GM23248 (cell line): Measurements from ENCODE around the gene ZNF346. TPM values are rescaled to one million over a fixed set of nuclear protein-coding genes. Genes with fewer than 3 reads are reported as not detected.
A peak's percentile ranks its signal among the peaks of the same experiment; 100 is the strongest.

Source experiments
- DNase-seq: peaks from one replicate; pipeline ENCODE4 v3.0.0-alpha.2; 2015
- H2AFZ ChIP-seq: fragments of 200-600 bp; sonication (generic); 2 replicates; pipeline ENCODE4 v1.6.1; 2016; ENCODE audit warnings: antibody characterized with exemption
- H3F3A ChIP-seq: fragments of 200-600 bp; sonication (generic); 2 replicates; pipeline ENCODE4 v1.6.1; 2016; ENCODE audit warnings: mild to moderate bottlenecking, antibody characterized with exemption, mixed run types; ENCODE audit not compliant: insufficient read depth
- H3K27ac ChIP-seq: fragments of 200-600 bp; sonication (generic); 2 replicates; pipeline ENCODE4 v1.5.1; 2016; ENCODE audit warnings: mild to moderate bottlenecking
- H3K27me3 ChIP-seq: fragments of 200-600 bp; sonication (generic); replicated peaks from 2 replicates; pipeline ENCODE4 v1.6.1; 2016; ENCODE audit warnings: mild to moderate bottlenecking; ENCODE audit not compliant: insufficient read depth
- H3K36me3 ChIP-seq: fragments of 200-600 bp; sonication (generic); 2 replicates; pipeline ENCODE4 v1.6.1; 2016; ENCODE audit warnings: low read depth, mild to moderate bottlenecking
- H3K4me1 ChIP-seq: fragments of 200-600 bp; sonication (generic); 2 replicates; pipeline ENCODE4 v1.6.1; 2016; ENCODE audit warnings: mild to moderate bottlenecking; ENCODE audit not compliant: insufficient read depth
- H3K4me2 ChIP-seq: fragments of 200-600 bp; sonication (generic); one replicate; pipeline ENCODE4 v1.6.1; 2016; ENCODE audit warnings: mild to moderate bottlenecking; ENCODE audit not compliant: unreplicated experiment
- H3K4me3 ChIP-seq: fragments of 200-600 bp; sonication (generic); 2 replicates; pipeline ENCODE4 v1.5.1; 2016; ENCODE audit warnings: mild to moderate bottlenecking
- H3K79me2 ChIP-seq: fragments of 200-600 bp; sonication (generic); 2 replicates; pipeline ENCODE4 v1.6.1; 2016; ENCODE audit warnings: mild to moderate bottlenecking; ENCODE audit not compliant: insufficient read depth
- H3K9ac ChIP-seq: fragments of 200-600 bp; sonication (generic); 2 replicates; pipeline ENCODE4 v1.6.1; 2016; ENCODE audit warnings: mild to moderate bottlenecking
- H3K9me2 ChIP-seq: fragments of 200-600 bp; sonication (generic); 2 replicates; pipeline ENCODE4 v1.6.1; 2016; ENCODE audit warnings: mixed run types, mild to moderate bottlenecking, moderate library complexity; ENCODE audit not compliant: insufficient read depth
- H3K9me3 ChIP-seq: fragments of 200-600 bp; sonication (generic); one replicate; pipeline ENCODE4 v1.6.1; 2017; ENCODE audit warnings: low read depth
- H4K20me1 ChIP-seq: fragments of 200-600 bp; sonication (generic); 2 replicates; pipeline ENCODE4 v1.6.0; 2016; ENCODE audit not compliant: insufficient read depth
- EZH2 ChIP-seq: fragments of 200-600 bp; sonication (generic); IDR thresholded peaks from 2 replicates; pipeline ENCODE4 v1.6.1; 2018; ENCODE audit warnings: antibody characterized with exemption, mild to moderate bottlenecking; ENCODE audit not compliant: insufficient read depth, poor library complexity, severe bottlenecking
- EZH2phosphoT487 ChIP-seq: fragments of 200-600 bp; sonication (generic); IDR thresholded peaks from 2 replicates; pipeline ENCODE4 v1.6.1; 2018; ENCODE audit warnings: antibody characterized with exemption, moderate library complexity, mild to moderate bottlenecking, low read depth; ENCODE audit not compliant: insufficient read depth
- WGBS, 2 experiments: methylation state at CpG; one replicate each; pipeline ENCODE4 v1.1.6; 2015 to 2017; ENCODE audit warnings: low lambda C conversion rate in 2 of 2, low coverage in 1 of 2; ENCODE audit errors: missing lambda C conversion rate in 2 of 2; 5-methylcytosine and 5-hydroxymethylcytosine counted together
- in situ Hi-C: fragments of 300-500 bp; cut with MboI; formaldehyde crosslinking; loops from 2 replicates; pipeline ENCODE4 v1.15.0; 2020
- polyA plus RNA-seq: library from polyadenylated mRNA; unstranded; fragments of >200 nt; fragmentation: Nextera tagmentation; extraction: Ambion mirVana; gene quantifications from 2 replicates; pipeline ENCODE4 v1.2.1, GENCODE V29; 2016
- total RNA-seq: library from RNA; depleted of rRNA; stranded (reverse); fragments of >200 nt; shearing (Covaris generic); gene quantifications from 2 replicates; pipeline ENCODE4 v1.2.3, GENCODE V29; 2014

The ZNF346 gene
- total and polyA plus RNA-seq, 2 experiments from 2014 or later = 13.5 to 14.8 TPM

DNA sequence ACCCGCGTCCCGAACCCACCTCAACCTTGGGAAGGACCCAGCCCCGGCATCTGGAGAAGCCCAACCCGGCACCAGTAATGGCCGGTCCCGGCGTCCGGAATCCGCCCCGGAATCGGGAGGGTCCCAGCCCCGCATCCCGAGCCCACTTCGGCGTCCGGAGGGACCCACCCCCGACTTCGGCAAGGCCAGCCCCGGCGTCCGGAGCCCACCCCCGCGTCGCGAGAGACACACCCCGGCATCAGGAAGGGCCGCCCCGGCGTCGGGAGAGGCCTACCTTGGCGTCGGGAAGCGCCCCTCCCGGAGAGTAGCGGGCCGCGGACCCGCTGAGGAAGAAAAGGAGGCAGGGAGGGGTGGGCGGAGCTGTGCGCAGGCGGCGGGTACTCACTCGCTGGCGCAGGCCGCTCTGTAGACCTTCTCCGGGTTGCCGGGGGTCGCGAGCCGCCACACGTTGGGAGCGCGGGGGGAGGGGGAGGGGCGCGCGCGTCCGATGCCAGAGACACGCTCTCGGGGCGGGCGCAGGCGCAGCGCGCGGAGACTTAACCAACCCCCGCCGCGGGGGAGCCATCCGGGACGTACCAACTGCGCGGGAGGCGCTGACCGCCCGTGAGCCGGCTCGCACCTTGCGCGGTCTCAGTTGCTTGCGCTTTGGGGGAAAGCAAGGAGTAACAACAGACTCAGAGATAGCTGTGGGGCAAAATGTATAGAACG is 16.1 kb upstream of the ZNF346 start, which contains the start of gene UIMC1:
TSS of gene UIMC1 (minus strand) at position 515 of the 708 bp plus-strand sequence. CDS start 24,164 bp downstream, outside the sequence.
- Histone ChIP-seq H3K27ac (peak within 1 kb of the TSS; percentile 83), H3K9me3 (no peaks in the 10 kb centered on the region), H3F3A (peaks cover 5% of the 10 kb centered on the region; the same call in 1 of the 2 replicates), H3K27me3 (no peaks in the 10 kb centered on the region), H3K36me3 (no peaks in the 10 kb centered on the region), H3K9ac (peak within 1 kb of the TSS; percentile 91), H3K4me1 (peaks cover 14% of the 10 kb centered on the region), H3K4me3 (peak within 1 kb of the TSS; percentile 83), H3K79me2 (peaks cover 43% of the 10 kb centered on the region), H3K9me2 (no peaks in the 10 kb centered on the region), H4K20me1 (peaks cover 4% of the 10 kb centered on the region; the same call in 1 of the 2 replicates), H2AFZ (peak within 1 kb of the TSS; percentile 90), H3K4me2 (peak within 1 kb of the TSS; percentile 85)
- in situ Hi-C loops = no loop called here
- DNase-seq = peak; percentile 94
- TF ChIP-seq EZH2 (no peak), EZH2phosphoT487 (no peak)
- WGBS, 2 experiments = 1% methylated on average over 31 to 70 of the region's 83 CpGs

DNA sequence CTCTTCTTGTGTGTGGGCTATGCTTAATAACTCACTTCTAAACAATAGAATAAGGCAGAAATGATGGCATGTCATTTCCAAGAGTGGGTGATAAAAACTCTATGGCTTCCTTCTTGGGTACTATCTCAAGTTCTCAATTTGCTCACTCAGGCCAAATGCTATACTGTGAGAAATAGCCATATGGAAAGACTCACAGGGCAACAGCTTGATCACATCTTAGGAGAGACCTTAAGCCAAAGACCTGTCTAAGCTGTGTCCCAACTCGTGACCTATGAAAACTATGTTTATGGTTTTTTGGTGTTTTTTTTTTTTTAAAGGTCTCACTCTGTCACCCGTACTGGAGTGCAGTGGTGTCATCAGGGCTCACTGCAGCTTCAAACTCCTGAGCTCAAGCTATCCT is 13.8 kb upstream of the ZNF346 start:
- H3K9ac ChIP-seq = no peak overlapping the region
- WGBS, 2 experiments = 69 to 77% methylated on average over 2 of the region's 2 CpGs

DNA sequence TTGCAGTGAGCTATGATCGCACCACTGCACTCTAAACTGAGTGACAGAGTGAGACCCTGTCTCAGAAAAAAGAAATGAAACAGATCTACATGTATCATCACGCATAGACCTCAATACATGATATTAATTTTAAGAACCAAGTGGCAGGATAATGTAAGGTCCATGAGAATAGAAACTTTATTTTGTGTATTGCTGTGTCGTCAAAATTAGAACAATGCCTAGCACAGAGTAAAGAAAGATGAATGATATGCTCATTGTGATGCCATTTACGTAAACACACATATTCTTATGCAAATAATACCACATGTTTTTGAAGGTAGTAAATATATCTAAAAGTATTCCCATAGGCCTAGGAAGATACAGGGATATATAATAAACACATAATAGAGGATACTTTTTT is 12.3 kb upstream of the ZNF346 start:
- TF ChIP-seq EZH2 = no peak
- TF ChIP-seq EZH2phosphoT487 = no peak
- Histone ChIP-seq H3K4me3 (no peak overlapping the region), H3K4me1 (peaks cover 3% of the 10 kb centered on the region), H3K36me3 (no peaks in the 10 kb centered on the region), H3K79me2 (peaks cover 6% of the 10 kb centered on the region), H3K9me2 (no peaks in the 10 kb centered on the region), H2AFZ (no peak overlapping the region), H4K20me1 (no peaks in the 10 kb centered on the region), H3K27ac (no peak overlapping the region), H3K9ac (no peak overlapping the region), H3K27me3 (no peaks in the 10 kb centered on the region), H3F3A (peaks cover 5% of the 10 kb centered on the region; the same call in 1 of the 2 replicates), H3K4me2 (no peak overlapping the region), H3K9me3 (no peaks in the 10 kb centered on the region)
- in situ Hi-C loops = no loop called here
- 79 to 85% methylated on average over 4 of the region's 4 CpGs for WGBS, 2 experiments
- no peak for DNase-seq

More for the DNA sequence above, 13.8 kb upstream of the ZNF346 start:
- no peak for DNase-seq
- H3K27me3 ChIP-seq = no peaks in the 10 kb centered on the region
- no peak overlapping the region for H3K4me3 ChIP-seq
- no peaks in the 10 kb centered on the region for H3K36me3 ChIP-seq
- H3K9me2 ChIP-seq = no peaks in the 10 kb centered on the region
- no peak for TF ChIP-seq EZH2
- TF ChIP-seq EZH2phosphoT487 = no peak
- H3K4me2 ChIP-seq = no peak overlapping the region
- H4K20me1 ChIP-seq = peaks cover 3% of the 10 kb centered on the region; the same call in 1 of the 2 replicates
- no peaks in the 10 kb centered on the region for H3K9me3 ChIP-seq
- H2AFZ ChIP-seq = no peak overlapping the region
- H3K79me2 ChIP-seq = peaks cover 20% of the 10 kb centered on the region
- in situ Hi-C loops = no loop called here
- peaks cover 5% of the 10 kb centered on the region; the same call in 1 of the 2 replicates for H3F3A ChIP-seq
- peaks cover 14% of the 10 kb centered on the region for H3K4me1 ChIP-seq
- no peak overlapping the region for H3K27ac ChIP-seq

DNA sequence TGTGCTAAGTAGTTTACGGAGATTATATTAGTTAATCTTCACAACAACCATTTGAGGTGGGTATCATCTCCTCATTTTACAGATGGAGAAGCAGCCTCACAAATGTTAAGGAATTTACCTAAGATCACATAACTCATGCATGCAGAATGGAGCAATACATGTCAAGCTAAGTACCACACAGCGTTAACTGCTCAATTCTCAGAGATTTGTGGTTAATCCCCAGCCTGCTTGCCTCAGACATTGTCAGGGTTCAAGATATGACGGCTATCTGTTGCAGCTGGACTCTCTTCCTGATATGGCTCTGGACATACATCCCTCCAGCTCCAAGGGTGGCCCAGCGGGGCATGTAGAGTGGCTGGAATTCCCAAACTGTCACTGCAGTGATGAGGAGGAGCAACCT is 7.3 kb upstream of the ZNF346 start:
- H3K4me1 ChIP-seq = no peaks in the 10 kb centered on the region
- no peaks in the 10 kb centered on the region for H3K36me3 ChIP-seq
- TF ChIP-seq EZH2 = no peak
- TF ChIP-seq EZH2phosphoT487 = no peak
- H3F3A ChIP-seq = no peaks in the 10 kb centered on the region
- H3K4me3 ChIP-seq = no peak overlapping the region
- no peak overlapping the region for H3K27ac ChIP-seq
- no peak overlapping the region for H3K9ac ChIP-seq
- no peaks in the 10 kb centered on the region for H3K27me3 ChIP-seq
- H4K20me1 ChIP-seq = no peaks in the 10 kb centered on the region
- in situ Hi-C loops = no loop called here
- DNase-seq = no peak
- H3K9me3 ChIP-seq = no peaks in the 10 kb centered on the region
- WGBS, 2 experiments = 93 to 95% methylated on average over 4 of the region's 4 CpGs
- H3K79me2 ChIP-seq = no peaks in the 10 kb centered on the region
- no peak overlapping the region for H2AFZ ChIP-seq
- H3K9me2 ChIP-seq = no peaks in the 10 kb centered on the region
- no peak overlapping the region for H3K4me2 ChIP-seq
